Breast epithelium (tissue), 3 donors: ENCODE measurements around the gene ADAMTS8.

Experiments used
- POLR2A ChIP-seq: fragments of 450-650 bp; IDR thresholded peaks from one replicate; pipeline ENCODE4 v1.6.1; 2016; ENCODE audit warnings: antibody characterized with exemption, mild to moderate bottlenecking, moderate library complexity
- TF ChIP-seq, protein P1 (sequence below), 3 donors: fragments of 450-650 bp; IDR thresholded peaks; one replicate each; pipeline ENCODE4 v1.5.1; 2016 to 2017; ENCODE audit warnings: antibody characterized with exemption in 3 of 3, mild to moderate bottlenecking in 3 of 3, moderate library complexity in 3 of 3

DNA sequence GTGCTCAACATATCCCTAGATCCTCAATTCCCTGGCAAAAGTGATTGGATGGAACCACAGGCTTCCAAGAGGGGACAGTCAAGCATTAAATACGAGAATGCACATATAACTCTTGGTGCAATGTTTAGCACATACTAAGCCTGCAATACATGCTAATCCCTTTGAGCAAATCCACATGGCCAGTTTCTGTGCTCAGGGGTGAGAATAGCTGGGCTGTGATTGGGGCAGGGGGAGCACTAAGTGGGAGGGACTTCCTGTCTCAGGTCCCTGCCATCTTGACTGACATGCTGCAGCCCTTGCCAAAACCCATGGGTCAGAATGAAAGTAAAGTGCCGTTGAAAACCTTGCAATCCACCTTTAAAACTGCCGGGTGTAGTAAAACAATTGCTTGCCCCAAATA lies 17.4 kb upstream of the ADAMTS8 start:
- TF ChIP-seq, protein P1, sequence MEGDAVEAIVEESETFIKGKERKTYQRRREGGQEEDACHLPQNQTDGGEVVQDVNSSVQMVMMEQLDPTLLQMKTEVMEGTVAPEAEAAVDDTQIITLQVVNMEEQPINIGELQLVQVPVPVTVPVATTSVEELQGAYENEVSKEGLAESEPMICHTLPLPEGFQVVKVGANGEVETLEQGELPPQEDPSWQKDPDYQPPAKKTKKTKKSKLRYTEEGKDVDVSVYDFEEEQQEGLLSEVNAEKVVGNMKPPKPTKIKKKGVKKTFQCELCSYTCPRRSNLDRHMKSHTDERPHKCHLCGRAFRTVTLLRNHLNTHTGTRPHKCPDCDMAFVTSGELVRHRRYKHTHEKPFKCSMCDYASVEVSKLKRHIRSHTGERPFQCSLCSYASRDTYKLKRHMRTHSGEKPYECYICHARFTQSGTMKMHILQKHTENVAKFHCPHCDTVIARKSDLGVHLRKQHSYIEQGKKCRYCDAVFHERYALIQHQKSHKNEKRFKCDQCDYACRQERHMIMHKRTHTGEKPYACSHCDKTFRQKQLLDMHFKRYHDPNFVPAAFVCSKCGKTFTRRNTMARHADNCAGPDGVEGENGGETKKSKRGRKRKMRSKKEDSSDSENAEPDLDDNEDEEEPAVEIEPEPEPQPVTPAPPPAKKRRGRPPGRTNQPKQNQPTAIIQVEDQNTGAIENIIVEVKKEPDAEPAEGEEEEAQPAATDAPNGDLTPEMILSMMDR (IDR thresholded peaks at IDR 0.05) = no peak
- TF ChIP-seq POLR2A = no peak
